HG03378 (cell line): ENCODE measurements around the gene MRPL1.
"Not testable (repeated sequence)": the region's sequence is repeated elsewhere in the genome, so short reads cannot be mapped to it uniquely, and the experiment has no call there.

ENCODE experiments used
- ATAC-seq: cut with Tn5 transposase; IDR thresholded peaks from one replicate; pipeline ENCODE4 v1.9.1; 2021; ENCODE audit warnings: mild to moderate bottlenecking, moderate library complexity; ENCODE audit not compliant: unreplicated experiment

Gene MRPL1

GRCh38 chr4:77849278-77849965, 13.2 kb upstream of the MRPL1 start:
- no peak for ATAC-seq

GRCh38 chr4:77852892-77853495, 9.6 kb upstream of the MRPL1 start:
- ATAC-seq, result peak; percentile 85

GRCh38 chr4:77854431-77855111, 8.1 kb upstream of the MRPL1 start:
- no peak for ATAC-seq

- ATAC-seq, result no peak
These were observed 6.5 kb upstream of the MRPL1 start for GRCh38 chr4:77856152-77856551.

- ATAC-seq, result no peak
These were observed 3.4 kb upstream of the MRPL1 start for GRCh38 chr4:77859256-77859655.

- no peak for ATAC-seq
These were observed 1.1 kb upstream of the MRPL1 start for GRCh38 chr4:77861495-77861894.

GRCh38 chr4:77863341-77863740, 711 bp downstream of the MRPL1 start:
- not testable (repeated sequence) for ATAC-seq

- ATAC-seq, result no peak
These were observed 2.6 kb downstream of the MRPL1 start for GRCh38 chr4:77865259-77865658.

GRCh38 chr4:77872723-77873445, 10.3 kb downstream of the MRPL1 start:
- ATAC-seq, result no peak

- no peak for ATAC-seq
These were observed 14.5 kb downstream of the MRPL1 start for GRCh38 chr4:77877167-77877566.

GRCh38 chr4:77877771-77878565, 15.3 kb downstream of the MRPL1 start:
- ATAC-seq, result no peak

- ATAC-seq, result no peak
These were observed 18.2 kb downstream of the MRPL1 start for GRCh38 chr4:77880784-77881183.

GRCh38 chr4:77881460-77882295, 19.0 kb downstream of the MRPL1 start:
- ATAC-seq, result no peak

- peak; percentile 91 for ATAC-seq
These were observed 30.8 kb downstream of the MRPL1 start for GRCh38 chr4:77893451-77893850.

- no peak for ATAC-seq
These were observed 37.0 kb downstream of the MRPL1 start for GRCh38 chr4:77899607-77900006.

GRCh38 chr4:77903186-77903585, 40.6 kb downstream of the MRPL1 start:
- no peak for ATAC-seq

GRCh38 chr4:77905651-77906263, 43.1 kb downstream of the MRPL1 start:
- no peak for ATAC-seq

- no peak for ATAC-seq
These were observed 48.0 kb downstream of the MRPL1 start for GRCh38 chr4:77910676-77911075.

GRCh38 chr4:77911091-77911490, 48.5 kb downstream of the MRPL1 start:
- no peak for ATAC-seq
